Keratinocyte (primary cell): ENCODE data around the gene TEX12.

Experiments
- CTCF ChIP-seq, 3 experiments: IDR thresholded peaks in 1 of 3; conservative IDR thresholded peaks in 1 of 3; optimal IDR thresholded peaks in 1 of 3; 2 replicates in 2 of 3; 3 replicates in 1 of 3; pipeline versions ENCODE3 to v1.5.1; 2011; ENCODE audit warnings: low read length in 3 of 3, mild to moderate bottlenecking in 3 of 3, moderate library complexity in 2 of 3, control low read depth in 1 of 3, inconsistent platforms in 1 of 3; ENCODE audit not compliant: insufficient read depth in 2 of 3; ENCODE audit errors: extremely low read depth in 1 of 3
- EZH2 ChIP-seq: IDR thresholded peaks from one replicate; pipeline ENCODE4 v1.6.1; 2012; ENCODE audit warnings: inconsistent platforms, mild to moderate bottlenecking, low read length, moderate library complexity

- TF ChIP-seq CTCF (optimal IDR thresholded peaks at IDR 0.05 in 1 of 3, IDR thresholded peaks at IDR 0.05 in 1 of 3, conservative IDR thresholded peaks at IDR 0.05 in 1 of 3; ENCODE audit: extremely low read depth in 1 of 3, insufficient read depth in 2 of 3, low read length in 3 of 3): no peak
- no peak for TF ChIP-seq EZH2
These were observed 43.7 kb downstream of the TEX12 start for GRCh38 chr11:112210890-112211289.
